Stomach (tissue), 9 donors: Measurements from ENCODE around the gene XYLT1. TPM values are rescaled to one million over a fixed set of nuclear protein-coding genes. Genes with fewer than 3 reads are reported as not detected.
A peak's percentile ranks its signal among the peaks of the same experiment; 100 is the strongest.

Source experiments
- DNase-seq, 2 donors: peaks; one replicate each; pipeline versions ENCODE4 v3.0.0 to v3.0.0-alpha.2; 2013 to 2019
- H3K27ac ChIP-seq, 5 donors: fragments of 200-600 bp in 4 of 5; sonication (generic) in 4 of 5; one replicate each; pipeline ENCODE4 v1.5.1; 2013 to 2019; ENCODE audit warnings: mild to moderate bottlenecking in 1 of 5, moderate library complexity in 1 of 5
- H3K27me3 ChIP-seq, 3 donors: fragments of 200-600 bp; sonication (generic); one replicate each; pipeline ENCODE4 v1.5.1; 2017 to 2019; ENCODE audit warnings: mixed run types in 1 of 3
- H3K36me3 ChIP-seq, 4 donors: fragments of 200-600 bp; sonication (generic); 1 replicate in 3 of 4; 2 replicates in 1 of 4; pipeline ENCODE4 v1.5.1; 2016 to 2019
- H3K4me1 ChIP-seq, 4 donors: fragments of 200-600 bp; sonication (generic); one replicate each; pipeline ENCODE4 v1.5.1; 2016 to 2019
- H3K4me3 ChIP-seq, 4 donors: fragments of 200-600 bp; sonication (generic) in 3 of 4; one replicate each; pipeline ENCODE4 v1.5.1; 2016 to 2019; ENCODE audit warnings: mild to moderate bottlenecking in 1 of 4
- H3K9me3 ChIP-seq, 4 donors: fragments of 200-600 bp; sonication (generic); one replicate each; pipeline ENCODE4 v1.5.1; 2016 to 2019
- CTCF ChIP-seq, 7 experiments: fragments of 450-650 bp in 4 of 7; fragments of 200-600 bp in 3 of 7; sonication (generic) in 3 of 7; IDR thresholded peaks; one replicate each; pipeline ENCODE4 v1.5.1; 2016 to 2019; ENCODE audit warnings: antibody characterized with exemption in 7 of 7, control low read depth in 2 of 7, mild to moderate bottlenecking in 1 of 7
- EP300 ChIP-seq: sonication (generic); formaldehyde crosslinking; IDR thresholded peaks from one replicate; pipeline ENCODE4 v1.6.1; 2017; ENCODE audit warnings: antibody characterized with exemption
- POLR2A ChIP-seq, 4 donors: fragments of 450-650 bp; IDR thresholded peaks; one replicate each; pipeline ENCODE4 v1.6.1; 2016; ENCODE audit warnings: antibody characterized with exemption in 4 of 4, control low read depth in 2 of 4, mild to moderate bottlenecking in 1 of 4, moderate library complexity in 1 of 4
- POLR2AphosphoS5 ChIP-seq, 3 donors: sonication (generic); formaldehyde crosslinking; IDR thresholded peaks; one replicate each; pipeline ENCODE4 v1.6.1; 2016; ENCODE audit warnings: antibody characterized with exemption in 3 of 3
- WGBS, 5 donors: extraction: QIAGEN DNeasy Blood & Tissue Kit in 3 of 5; methylation state at CpG; one replicate each; pipeline versions ENCODE4 v1.1.5 to v1.1.7; 2013 to 2018; 5-methylcytosine and 5-hydroxymethylcytosine counted together
- intact Hi-C: fragments of 100-400 bp; cut with DNase I; formaldehyde crosslinking; loops from one replicate; pipeline ENCODE4 v1.15.1; 2023; ENCODE audit warnings: low total_unique reads
- polyA plus RNA-seq, 3 donors: library from polyadenylated mRNA; stranded (reverse); fragments of 200-250 nt; gene quantifications; one replicate each; pipeline ENCODE4 v1.2.3, GENCODE V29; 2013
- total RNA-seq, 5 donors: library from RNA; depleted of rRNA; stranded (reverse); fragments of >200 nt; gene quantifications; one replicate each; pipeline versions ENCODE4 v1.1.0 to v1.2.3, GENCODE V29; 2014 to 2016
- donor health status: healthy with polysubstance abuse.
- donor health status: Bipolar disorder and iron deficiency.
- donor health status: healthy.

XYLT1 gene
- total and polyA plus RNA-seq, 8 donors = 0.87 to 59.5 (median 9.5) TPM

- no peak for DNase-seq
Observed at GRCh38 chr16:17417740-17418139, 53.0 kb downstream of the XYLT1 start.

GRCh38 chr16:17416461-17417311 lies 54.1 kb downstream of the XYLT1 start:
- TF ChIP-seq CTCF (IDR thresholded peaks at IDR 0.05) (no peak), POLR2A (IDR thresholded peaks at IDR 0.05) (no peak), POLR2AphosphoS5 (IDR thresholded peaks at IDR 0.05) (no peak), EP300 (no peak)
- H3K4me1 ChIP-seq = peaks cover 13 to 29% (median 18%) of the 10 kb centered on the region in 4 donors
- intact Hi-C loops = loop anchor here (10.0 kb wide), 1 partner anchor 48 kb away; no protein-coding TSS in a partner anchor
- no peaks in the 10 kb centered on the region for H3K36me3 ChIP-seq
- peak in 1 of 2 donors; percentile 72 for DNase-seq
- peak overlapping the region in 1 of 4 donors; percentile 10 for H3K4me3 ChIP-seq
- H3K9me3 ChIP-seq = peaks cover 0 to 5% (median 0%) of the 10 kb centered on the region in 4 donors
- H3K27me3 ChIP-seq = no peaks in the 10 kb centered on the region
- 21 to 38% (median 34%) methylated on average over 14 of the region's 14 CpGs for WGBS, 5 donors
- H3K27ac ChIP-seq = peak overlapping the region in 4 of 5 donors; percentile 24 to 63 (median 38)

More at GRCh38 chr16:17417740-17418139, 53.0 kb downstream of the XYLT1 start:
- Histone ChIP-seq H3K4me1 (peaks cover 13 to 29% (median 18%) of the 10 kb centered on the region in 4 donors), H3K36me3 (no peaks in the 10 kb centered on the region), H3K27ac (peak overlapping the region in 2 of 5 donors; percentile 24 to 40), H3K27me3 (no peaks in the 10 kb centered on the region), H3K9me3 (peaks cover 0 to 5% (median 0%) of the 10 kb centered on the region in 4 donors), H3K4me3 (no peak overlapping the region)
- no peak for TF ChIP-seq CTCF (IDR thresholded peaks at IDR 0.05)
- no peak for TF ChIP-seq POLR2A (IDR thresholded peaks at IDR 0.05)
- TF ChIP-seq POLR2AphosphoS5 (IDR thresholded peaks at IDR 0.05) = no peak
- TF ChIP-seq EP300 = no peak
- intact Hi-C loops = loop anchor here (10.0 kb wide), 1 partner anchor 47 kb away; no protein-coding TSS in a partner anchor
- 80 to 93% (median 81%) methylated on average over 2 of the region's 2 CpGs for WGBS, 5 donors

GRCh38 chr16:17414916-17415315 lies 55.8 kb downstream of the XYLT1 start:
- intact Hi-C loops = loop anchor here (10.0 kb wide), 1 partner anchor 50 kb away; no protein-coding TSS in a partner anchor
- 90 to 96% (median 94%) methylated on average over 8 of the region's 8 CpGs for WGBS, 5 donors
- DNase-seq = no peak
- TF ChIP-seq CTCF (IDR thresholded peaks at IDR 0.05) (no peak), POLR2AphosphoS5 (IDR thresholded peaks at IDR 0.05) (no peak), POLR2A (IDR thresholded peaks at IDR 0.05) (no peak), EP300 (no peak)
- no peak overlapping the region for H3K27ac ChIP-seq
- no peaks in the 10 kb centered on the region for H3K27me3 ChIP-seq
- H3K4me1 ChIP-seq = peaks cover 13 to 29% (median 18%) of the 10 kb centered on the region in 4 donors
- H3K4me3 ChIP-seq = no peak overlapping the region
- H3K36me3 ChIP-seq = no peaks in the 10 kb centered on the region
- H3K9me3 ChIP-seq = no peaks in the 10 kb centered on the region

GRCh38 chr16:17414421-17414820 lies 56.3 kb downstream of the XYLT1 start:
- no peaks in the 10 kb centered on the region for H3K27me3 ChIP-seq
- 69 to 85% (median 80%) methylated on average over 8 of the region's 8 CpGs for WGBS, 5 donors
- DNase-seq = no peak
- no peak overlapping the region for H3K4me3 ChIP-seq
- no peaks in the 10 kb centered on the region for H3K36me3 ChIP-seq
- no peak overlapping the region for H3K27ac ChIP-seq
- TF ChIP-seq POLR2A (IDR thresholded peaks at IDR 0.05) (no peak), CTCF (IDR thresholded peaks at IDR 0.05) (no peak), POLR2AphosphoS5 (IDR thresholded peaks at IDR 0.05) (no peak), EP300 (no peak)
- intact Hi-C loops = loop anchor here (10.0 kb wide), 1 partner anchor 50 kb away; no protein-coding TSS in a partner anchor
- peaks cover 13 to 29% (median 18%) of the 10 kb centered on the region in 4 donors for H3K4me1 ChIP-seq
- no peaks in the 10 kb centered on the region for H3K9me3 ChIP-seq
